Keratinocyte (primary cell): ENCODE measurements around the gene CELSR3. TPM values are rescaled to one million over a fixed set of nuclear protein-coding genes. Genes with fewer than 3 reads are reported as not detected.

Source experiments
- DNase-seq: peaks from one replicate; pipeline ENCODE4 v3.0.0-alpha.2; 2011; ENCODE audit warnings: low read depth, missing footprints, low spot score
- FAIRE-seq: peaks from 2 replicates; lab custom pipeline; 2011; peaks lifted over from hg19 to GRCh38; lab: Jason Lieb, UNC
- H2AFZ ChIP-seq: 2 replicates; pipeline ENCODE4 v1.6.0; 2012; ENCODE audit warnings: low read length, control low read depth, inconsistent platforms; ENCODE audit not compliant: control insufficient read depth
- H3K27ac ChIP-seq: 2 replicates; pipeline ENCODE4 v1.5.1; 2011; ENCODE audit warnings: low read length; ENCODE audit not compliant: control insufficient read depth, insufficient read depth
- H3K27me3 ChIP-seq: 3 replicates; pipeline ENCODE4 v1.6.0; 2011; ENCODE audit warnings: low read length; ENCODE audit not compliant: control insufficient read depth, insufficient read depth; ENCODE audit errors: extremely low read depth
- H3K36me3 ChIP-seq, 2 experiments: 2 replicates in 1 of 2; 3 replicates in 1 of 2; pipeline ENCODE4 v1.5.1; 2011; ENCODE audit warnings: low read length in 2 of 2, mild to moderate bottlenecking in 1 of 2; ENCODE audit not compliant: control insufficient read depth in 2 of 2, insufficient read depth in 2 of 2; ENCODE audit errors: extremely low read depth in 1 of 2
- H3K4me1 ChIP-seq: 3 replicates; pipeline ENCODE4 v1.5.1; 2011; ENCODE audit warnings: low read length; ENCODE audit not compliant: control insufficient read depth, insufficient read depth; ENCODE audit errors: extremely low read depth
- H3K4me2 ChIP-seq: 3 replicates; pipeline ENCODE4 v1.6.0; 2011; ENCODE audit warnings: low read depth, low read length; ENCODE audit not compliant: control insufficient read depth, insufficient read depth; ENCODE audit errors: extremely low read depth
- H3K4me3 ChIP-seq, 3 experiments: fragments of 200-600 bp in 1 of 3; sonication (generic) in 1 of 3; 2 replicates in 2 of 3; 3 replicates in 1 of 3; pipeline ENCODE4 v1.5.1; 2011 to 2016; ENCODE audit warnings: low read length in 3 of 3, mild to moderate bottlenecking in 3 of 3, control low read depth in 2 of 3, inconsistent platforms in 1 of 3, low read depth in 1 of 3, mixed read lengths in 1 of 3, mixed run types in 1 of 3, moderate library complexity in 1 of 3; ENCODE audit not compliant: control insufficient read depth in 2 of 3, insufficient read depth in 2 of 3; ENCODE audit errors: extremely low read depth in 1 of 3
- H3K79me2 ChIP-seq: 2 replicates; pipeline ENCODE4 v1.6.0; 2012; ENCODE audit warnings: low read length; ENCODE audit not compliant: control insufficient read depth, insufficient read depth
- H3K9ac ChIP-seq: 3 replicates; pipeline ENCODE4 v1.6.0; 2011; ENCODE audit warnings: low read length; ENCODE audit not compliant: control insufficient read depth, insufficient read depth; ENCODE audit errors: extremely low read depth
- H3K9me1 ChIP-seq: 3 replicates; pipeline ENCODE4 v1.6.0; 2011; ENCODE audit warnings: low read length; ENCODE audit not compliant: control insufficient read depth, insufficient read depth; ENCODE audit errors: extremely low read depth
- H3K9me3 ChIP-seq: 2 replicates; pipeline ENCODE4 v1.5.1; 2012; ENCODE audit warnings: low read depth, low read length; ENCODE audit not compliant: control insufficient read depth
- H4K20me1 ChIP-seq: 3 replicates; pipeline ENCODE4 v1.6.0; 2011; ENCODE audit warnings: low read length; ENCODE audit not compliant: control insufficient read depth, insufficient read depth; ENCODE audit errors: extremely low read depth
- CTCF ChIP-seq, 3 experiments: IDR thresholded peaks in 1 of 3; conservative IDR thresholded peaks in 1 of 3; optimal IDR thresholded peaks in 1 of 3; 2 replicates in 2 of 3; 3 replicates in 1 of 3; pipeline versions ENCODE3 to v1.5.1; 2011; ENCODE audit warnings: low read length in 3 of 3, mild to moderate bottlenecking in 3 of 3, moderate library complexity in 2 of 3, control low read depth in 1 of 3, inconsistent platforms in 1 of 3; ENCODE audit not compliant: insufficient read depth in 2 of 3; ENCODE audit errors: extremely low read depth in 1 of 3
- EZH2 ChIP-seq: IDR thresholded peaks from one replicate; pipeline ENCODE4 v1.6.1; 2012; ENCODE audit warnings: inconsistent platforms, mild to moderate bottlenecking, low read length, moderate library complexity
- dilution Hi-C: fragments of 300-500 bp; cut with MboI; formaldehyde crosslinking; loops from one replicate; pipeline ENCODE4 v1.7.0; 2020; ENCODE audit warnings: low sequenced_read_pairs; ENCODE audit not compliant: extremely low pct_ligation_motif_present
- polyA plus RNA-seq, 5 experiments: library from polyadenylated mRNA; depleted of rRNA in 3 of 5; stranded (reverse) in 3 of 5; stranded (forward) in 1 of 5; unstranded in 1 of 5; fragments of >200 nt; gene quantifications; 1 replicate in 1 of 5; 2 replicates in 3 of 5; 3 replicates in 1 of 5; pipeline versions ENCODE4 v1.2.1 to v1.2.3, GENCODE V29; 2011 to 2012; ENCODE audit warnings: missing spikeins in 2 of 5, low read depth in 1 of 5, low replicate concordance in 1 of 5

CELSR3 gene
- polyA plus RNA-seq, 1 donor (not counting 4 experiments of a cell fraction or from before 2014, with no cell fraction given): 0.25 TPM

- Histone ChIP-seq H3K27me3 (peaks cover 15% of the 10 kb centered on the region), H3K4me1 (peaks cover 5% of the 10 kb centered on the region), H3K9me3 (no peaks in the 10 kb centered on the region), H3K9me1 (no peaks in the 10 kb centered on the region), H4K20me1 (no peaks in the 10 kb centered on the region), H3K4me3 (peak overlapping the region in 1 of 3 experiments; percentile 50), H3K9ac (no peak overlapping the region), H2AFZ (no peak overlapping the region), H3K4me2 (peak overlapping the region; percentile 45), H3K36me3 (no peaks in the 10 kb centered on the region), H3K27ac (no peak overlapping the region), H3K79me2 (no peaks in the 10 kb centered on the region)
- FAIRE-seq (no peak), DNase-seq (no peak)
- dilution Hi-C loops: no loop called here
- TF ChIP-seq CTCF (optimal IDR thresholded peaks at IDR 0.05 in 1 of 3, IDR thresholded peaks at IDR 0.05 in 1 of 3, conservative IDR thresholded peaks at IDR 0.05 in 1 of 3; ENCODE audit: extremely low read depth in 1 of 3, insufficient read depth in 2 of 3, low read length in 3 of 3) (no peak), EZH2 (no peak)
These were observed 437 bp downstream of the CELSR3 start for GRCh38 chr3:48662145-48662752.

DNA sequence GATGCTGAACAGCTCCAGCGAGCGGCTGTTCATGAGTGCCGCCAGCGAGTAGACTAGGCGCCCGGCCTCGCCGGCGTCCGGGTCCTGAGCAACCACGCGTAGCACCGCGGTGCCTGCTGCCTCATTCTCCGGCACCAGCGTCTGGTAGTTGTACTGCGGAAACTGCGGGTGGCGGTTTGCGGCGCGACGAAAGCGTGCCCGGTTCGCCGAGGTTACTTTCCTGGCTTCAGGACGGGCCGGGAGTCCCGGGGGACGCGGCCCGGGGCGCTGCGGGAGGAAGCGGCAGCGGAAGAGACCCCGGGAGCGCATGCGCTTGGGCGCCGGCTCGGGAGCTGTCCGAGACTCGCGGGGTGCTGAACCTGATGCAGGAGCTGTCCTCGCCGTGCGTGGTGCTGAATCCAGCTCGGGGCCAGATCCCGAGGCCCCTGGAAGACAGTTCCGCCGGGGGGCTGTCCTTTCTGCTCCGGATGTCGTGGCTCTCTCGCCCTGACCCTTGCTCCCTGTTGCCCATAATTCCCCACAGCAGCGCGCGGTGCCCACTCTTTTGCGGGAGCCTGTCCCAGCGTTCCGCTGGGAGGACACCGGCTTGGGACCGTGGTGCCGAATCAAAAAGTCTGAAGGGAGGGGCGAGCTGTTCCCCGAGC, 1.1 kb downstream of the CELSR3 start:
- TF ChIP-seq CTCF (optimal IDR thresholded peaks at IDR 0.05 in 1 of 3, IDR thresholded peaks at IDR 0.05 in 1 of 3, conservative IDR thresholded peaks at IDR 0.05 in 1 of 3; ENCODE audit: extremely low read depth in 1 of 3, insufficient read depth in 2 of 3, low read length in 3 of 3): no peak
- no peak for TF ChIP-seq EZH2
- Histone ChIP-seq H3K27ac (no peak overlapping the region), H3K9me3 (no peaks in the 10 kb centered on the region), H3K9me1 (no peaks in the 10 kb centered on the region), H3K9ac (no peak overlapping the region), H2AFZ (no peak overlapping the region), H3K4me2 (peak overlapping the region; percentile 68), H4K20me1 (no peaks in the 10 kb centered on the region), H3K79me2 (no peaks in the 10 kb centered on the region), H3K4me1 (peaks cover 7% of the 10 kb centered on the region), H3K27me3 (peaks cover 15% of the 10 kb centered on the region), H3K4me3 (peak overlapping the region; percentile 18 to 47 (median 31)), H3K36me3 (no peaks in the 10 kb centered on the region)
- no peak for DNase-seq
- dilution Hi-C loops: no loop called here
- FAIRE-seq: no peak
